ENCODE measurements around the gene SAMD5. TPM values are rescaled to one million over a fixed set of nuclear protein-coding genes. Genes with fewer than 3 reads are reported as not detected.
A peak's percentile ranks its signal among the peaks of the same experiment; 100 is the strongest.

The SAMD5 gene
- total RNA-seq, 2 donors from 2014 or later = 1.1 to 1.4 TPM

- Histone ChIP-seq H3K4me1 (no peaks in the 10 kb centered on the region), H3K27ac (no peak overlapping the region), H3K9me3 (no peaks in the 10 kb centered on the region), H3K4me3 (no peak overlapping the region), H3K27me3 (no peaks in the 10 kb centered on the region), H3K36me3 (no peaks in the 10 kb centered on the region)
- DNase-seq (ENCODE audit: low spot score) = no peak
- no peak for TF ChIP-seq CTCF (IDR thresholded peaks at IDR 0.05)
These were observed 87.5 kb downstream of the SAMD5 start for GRCh38 chr6:147595961-147596360.

DNA sequence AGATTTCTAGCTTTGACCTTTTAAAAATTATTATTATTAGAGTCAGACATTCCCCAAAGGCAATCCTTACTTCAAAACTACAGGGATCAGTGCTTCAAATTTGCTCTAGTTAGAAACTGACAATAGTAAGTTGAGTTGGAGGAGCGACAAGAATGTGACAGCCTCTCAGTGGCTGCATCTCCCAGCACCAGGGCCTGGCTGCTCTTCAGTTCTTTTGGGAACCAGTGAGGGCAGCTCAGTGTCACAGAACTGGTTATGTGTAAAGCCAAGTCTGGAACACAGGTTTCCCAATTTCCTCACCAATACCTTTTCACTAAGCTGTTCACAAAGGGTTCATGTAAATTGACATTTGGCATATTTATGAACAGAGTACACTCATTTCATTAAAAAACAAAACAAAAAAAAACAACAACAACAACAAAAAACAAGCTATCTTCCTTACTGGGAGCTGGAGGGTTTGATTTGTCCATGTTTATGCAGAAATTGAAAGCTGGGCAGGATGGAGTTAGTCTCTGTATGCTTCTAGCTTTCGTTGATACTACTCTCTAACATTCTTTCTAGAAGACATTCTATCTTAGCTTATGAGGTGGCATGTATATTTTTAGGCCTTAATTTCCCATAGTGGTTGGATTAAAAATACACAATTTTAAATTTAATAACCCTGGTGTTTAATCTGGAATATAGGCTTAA lies 95.0 kb downstream of the SAMD5 start:
- H3K4me1 ChIP-seq = peaks cover 0 to 10% of the 10 kb centered on the region in 2 donors
- peak overlapping the region; percentile 28 to 66 for H3K27ac ChIP-seq
- TF ChIP-seq CTCF (IDR thresholded peaks at IDR 0.05) = no peak
- no peak for DNase-seq (ENCODE audit: low spot score)
- no peaks in the 10 kb centered on the region for H3K9me3 ChIP-seq
- no peaks in the 10 kb centered on the region for H3K27me3 ChIP-seq
- no peaks in the 10 kb centered on the region for H3K36me3 ChIP-seq
- no peak overlapping the region for H3K4me3 ChIP-seq

DNA sequence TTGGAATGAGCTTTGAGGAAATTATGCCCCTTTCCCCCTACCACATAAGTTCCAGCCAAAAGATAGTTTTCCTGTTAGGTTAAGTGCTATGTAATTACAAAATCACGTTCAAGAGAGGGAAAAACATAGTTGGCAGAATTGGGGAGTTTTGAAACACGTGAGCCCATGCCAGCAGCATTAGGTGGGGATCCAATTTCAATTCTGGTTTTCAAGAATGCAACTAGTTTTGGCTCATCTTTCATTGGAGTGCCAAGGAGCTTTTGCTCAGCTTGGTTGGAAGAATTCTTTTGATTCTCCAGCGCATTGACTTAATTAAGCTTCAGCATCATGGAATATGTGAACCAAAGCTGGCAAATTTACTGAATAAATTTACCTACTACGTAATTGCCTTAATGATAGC lies 95.9 kb downstream of the SAMD5 start:
- TF ChIP-seq CTCF (IDR thresholded peaks at IDR 0.05) = no peak
- Histone ChIP-seq H3K4me1 (peaks cover 0 to 10% of the 10 kb centered on the region in 2 donors), H3K36me3 (no peaks in the 10 kb centered on the region), H3K27me3 (no peaks in the 10 kb centered on the region), H3K27ac (peak overlapping the region; percentile 28 to 66), H3K9me3 (no peaks in the 10 kb centered on the region), H3K4me3 (no peak overlapping the region)
- no peak for DNase-seq (ENCODE audit: low spot score)

DNA sequence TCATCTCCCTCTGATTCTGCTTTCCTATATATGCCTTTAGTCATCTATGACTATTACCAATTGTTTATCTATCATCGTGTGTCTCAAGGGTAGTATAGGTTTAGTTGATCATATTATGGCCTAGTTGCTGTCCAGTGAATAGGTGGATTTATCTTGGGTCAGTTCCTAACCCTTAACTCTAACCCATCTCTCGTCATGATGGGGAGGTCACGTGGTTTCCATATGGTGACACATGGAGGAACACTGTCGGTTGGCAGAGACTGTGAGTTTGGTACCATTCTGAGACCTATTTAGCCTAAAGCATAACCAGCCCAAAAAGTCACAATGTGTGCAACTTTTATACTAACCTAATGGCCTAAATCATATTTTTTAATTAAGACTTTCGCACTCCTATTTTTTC lies 103.5 kb downstream of the SAMD5 start:
- no peak for TF ChIP-seq CTCF (IDR thresholded peaks at IDR 0.05)
- no peaks in the 10 kb centered on the region for H3K9me3 ChIP-seq
- no peaks in the 10 kb centered on the region for H3K4me1 ChIP-seq

GRCh38 chr6:147614501-147614900 lies 106.0 kb downstream of the SAMD5 start:
- Histone ChIP-seq H3K27me3 (no peaks in the 10 kb centered on the region), H3K4me3 (no peak overlapping the region), H3K9me3 (no peaks in the 10 kb centered on the region), H3K4me1 (peaks cover 0 to 6% of the 10 kb centered on the region in 2 donors), H3K27ac (no peak overlapping the region), H3K36me3 (no peaks in the 10 kb centered on the region)
- no peak for TF ChIP-seq CTCF (IDR thresholded peaks at IDR 0.05)
- DNase-seq (ENCODE audit: low spot score) = no peak

More for the DNA sequence above, 103.5 kb downstream of the SAMD5 start:
- no peak for DNase-seq (ENCODE audit: low spot score)
- Histone ChIP-seq H3K27ac (no peak overlapping the region), H3K4me3 (no peak overlapping the region), H3K27me3 (no peaks in the 10 kb centered on the region), H3K36me3 (no peaks in the 10 kb centered on the region)
